ENCODE data around the gene CCDC60. TPM values are rescaled to one million over a fixed set of nuclear protein-coding genes. Genes with fewer than 3 reads are reported as not detected.

CCDC60 gene
- total RNA-seq, 1 experiment from 2014 or later: not detected

DNA sequence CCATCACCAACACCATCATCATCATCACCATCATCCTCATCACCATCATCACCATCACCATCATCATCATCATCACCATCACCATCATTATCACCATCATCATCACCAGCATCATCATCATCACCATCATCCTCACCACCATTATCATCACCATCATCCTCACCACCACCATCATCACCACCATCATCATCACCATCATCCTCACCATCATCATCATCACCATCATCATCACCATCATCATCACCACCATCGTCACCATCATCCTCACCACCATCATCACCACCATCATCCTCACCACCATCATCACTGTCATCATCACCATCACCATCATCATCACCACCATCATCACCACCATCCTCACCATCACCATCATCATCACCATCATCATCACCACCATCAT is 146.0 kb downstream of the CCDC60 start (continued):
- TF ChIP-seq, protein P1, sequence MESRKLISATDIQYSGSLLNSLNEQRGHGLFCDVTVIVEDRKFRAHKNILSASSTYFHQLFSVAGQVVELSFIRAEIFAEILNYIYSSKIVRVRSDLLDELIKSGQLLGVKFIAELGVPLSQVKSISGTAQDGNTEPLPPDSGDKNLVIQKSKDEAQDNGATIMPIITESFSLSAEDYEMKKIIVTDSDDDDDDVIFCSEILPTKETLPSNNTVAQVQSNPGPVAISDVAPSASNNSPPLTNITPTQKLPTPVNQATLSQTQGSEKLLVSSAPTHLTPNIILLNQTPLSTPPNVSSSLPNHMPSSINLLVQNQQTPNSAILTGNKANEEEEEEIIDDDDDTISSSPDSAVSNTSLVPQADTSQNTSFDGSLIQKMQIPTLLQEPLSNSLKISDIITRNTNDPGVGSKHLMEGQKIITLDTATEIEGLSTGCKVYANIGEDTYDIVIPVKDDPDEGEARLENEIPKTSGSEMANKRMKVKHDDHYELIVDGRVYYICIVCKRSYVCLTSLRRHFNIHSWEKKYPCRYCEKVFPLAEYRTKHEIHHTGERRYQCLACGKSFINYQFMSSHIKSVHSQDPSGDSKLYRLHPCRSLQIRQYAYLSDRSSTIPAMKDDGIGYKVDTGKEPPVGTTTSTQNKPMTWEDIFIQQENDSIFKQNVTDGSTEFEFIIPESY (IDR thresholded peaks at IDR 0.05; ENCODE audit: extremely low read depth, insufficient replicate concordance, low read length): no peak

DNA sequence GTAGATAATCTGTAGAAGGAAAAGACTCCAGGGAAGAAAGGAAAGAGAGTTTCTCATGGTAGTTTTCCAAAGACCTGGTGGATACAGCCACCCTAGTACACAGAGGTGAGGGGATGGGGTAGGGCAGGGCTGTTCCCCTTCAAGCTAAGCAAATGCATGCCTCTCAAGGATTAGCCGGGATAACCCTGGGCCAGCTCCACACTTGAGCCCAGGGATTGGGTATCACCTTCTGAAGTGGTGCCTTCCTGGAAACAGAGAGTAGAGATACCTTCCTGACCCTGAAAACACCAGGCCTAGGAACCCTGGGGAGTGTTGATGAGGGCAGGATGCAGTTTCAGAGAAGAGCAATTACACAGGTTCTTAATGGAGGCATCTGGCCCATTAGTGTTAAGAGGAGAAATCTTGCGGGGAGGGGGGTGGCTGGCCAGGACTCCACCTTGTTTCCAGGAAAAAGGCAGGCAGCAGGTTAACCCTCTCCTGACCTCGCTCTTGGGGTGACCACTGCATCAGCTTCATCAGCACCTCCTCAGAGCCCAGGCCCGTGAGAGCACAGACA is 152.1 kb downstream of the CCDC60 start:
- Histone ChIP-seq H3K9me2 (ENCODE audit: insufficient read depth) (no peaks in the 10 kb centered on the region), H3K4me2 (ENCODE audit: low read length) (no peak overlapping the region), H3K4me3 (replicated peaks in 1 of 2; ENCODE audit: low read depth in 1 of 2, low read length in 2 of 2) (no peak overlapping the region), H3K27ac (ENCODE audit: low read depth, low read length) (no peak overlapping the region), H3K9me3 (ENCODE audit: control insufficient read depth in 1 of 2, insufficient read depth in 1 of 2, low read depth in 1 of 2, low read length in 2 of 2) (no peaks in the 10 kb centered on the region), H3K27me3 (ENCODE audit: insufficient read depth, low read length) (peaks cover 7% of the 10 kb centered on the region), H3K79me2 (ENCODE audit: insufficient read depth, low read length) (no peaks in the 10 kb centered on the region), H3K36me3 (ENCODE audit: control insufficient read depth in 1 of 2, insufficient read depth in 2 of 2, low read length in 2 of 2) (no peaks in the 10 kb centered on the region), H3K9ac (ENCODE audit: low read length) (no peak overlapping the region), H2AFZ (ENCODE audit: low read depth, low read length, poor library complexity, severe bottlenecking) (no peak overlapping the region), H3K4me1 (ENCODE audit: control insufficient read depth in 1 of 2, insufficient read depth in 2 of 2, low read length in 2 of 2) (no peaks in the 10 kb centered on the region), H4K20me1 (ENCODE audit: insufficient read depth) (no peaks in the 10 kb centered on the region)
- RAD21 ChIA-PET (ENCODE audit: low non-redundant PET in 1 of 2, low total read pairs in 2 of 2, uncharacterized antibody in 2 of 2, unreplicated experiment in 2 of 2): no interaction called here
- intact Hi-C loops (cut with micrococcal nuclease): no loop called here
- POLR2A ChIA-PET: no interaction called here
- no peak for DNase-seq (ENCODE audit: low read depth, low spot score)
- BruUV-seq (replicated peaks): no TSS peak
- ATAC-seq: no peak
- CTCF ChIA-PET: no interaction called here
- TF ChIP-seq POLR2AphosphoS5 (IDR thresholded peaks at IDR 0.05; ENCODE audit: low read depth, low read length) (no peak), EZH2phosphoT487 (IDR thresholded peaks at IDR 0.05; ENCODE audit: borderline replicate concordance) (no peak), ELF1 (IDR thresholded peaks at IDR 0.05; ENCODE audit: borderline replicate concordance, low read depth) (no peak), POLR2A (IDR thresholded peaks at IDR 0.05; ENCODE audit: borderline replicate concordance, extremely low read depth, insufficient read depth, insufficient read length) (no peak), SRF (IDR thresholded peaks at IDR 0.05; ENCODE audit: low read depth) (no peak)
- TF ChIP-seq, protein P1 (IDR thresholded peaks at IDR 0.05; ENCODE audit: extremely low read depth, insufficient replicate concordance, low read length): no peak

All from HCT116 (cell line).